BJ (cell line): ENCODE results near the gene HNRNPC. TPM values are rescaled to one million over a fixed set of nuclear protein-coding genes. Genes with fewer than 3 reads are reported as not detected.

Experiments used
- CTCF ChIA-PET: fragments of 350-600 bp; formaldehyde crosslinking; extraction: SDS; loops from one replicate; lab custom pipeline; 2021; ENCODE audit warnings: antibody characterized with exemption, inconsistent platforms; lab: Yijun Ruan, JAX
- POLR2A ChIA-PET: fragments of 300-600 bp; sonication (Branson Sonifier 250); formaldehyde crosslinking; extraction: SDS; loops from one replicate; lab custom pipeline; 2021; ENCODE audit warnings: antibody characterized with exemption; lab: Charles Lee
- DNase-seq: peaks from one replicate; pipeline ENCODE4 v3.0.0-alpha.2; 2011; ENCODE audit warnings: low read depth
- H3K27me3 ChIP-seq: 2 replicates; pipeline ENCODE4 v1.6.0; 2011; ENCODE audit warnings: low read length; ENCODE audit not compliant: control insufficient read depth, insufficient read depth
- H3K36me3 ChIP-seq: 2 replicates; pipeline ENCODE4 v1.5.1; 2011; ENCODE audit warnings: low read length; ENCODE audit not compliant: control insufficient read depth, insufficient read depth
- H3K4me3 ChIP-seq: 2 replicates; pipeline ENCODE4 v1.5.1; 2011; ENCODE audit warnings: low read depth, mild to moderate bottlenecking, control low read depth, low read length
- polyA plus RNA-seq: library from polyadenylated mRNA; depleted of rRNA; stranded (reverse); fragments of >200 nt; gene quantifications from 2 replicates; pipeline ENCODE4 v1.2.3, GENCODE V29; 2011
- TF ChIP-seq, protein P1 (sequence below): IDR thresholded peaks from 2 replicates; pipeline ENCODE4 v1.5.1; 2011; ENCODE audit warnings: low read depth, mild to moderate bottlenecking, control low read depth, inconsistent platforms, low read length, moderate library complexity; ENCODE audit not compliant: insufficient read depth

HNRNPC gene
- polyA plus RNA-seq, 1 experiment = 540 TPM

DNA sequence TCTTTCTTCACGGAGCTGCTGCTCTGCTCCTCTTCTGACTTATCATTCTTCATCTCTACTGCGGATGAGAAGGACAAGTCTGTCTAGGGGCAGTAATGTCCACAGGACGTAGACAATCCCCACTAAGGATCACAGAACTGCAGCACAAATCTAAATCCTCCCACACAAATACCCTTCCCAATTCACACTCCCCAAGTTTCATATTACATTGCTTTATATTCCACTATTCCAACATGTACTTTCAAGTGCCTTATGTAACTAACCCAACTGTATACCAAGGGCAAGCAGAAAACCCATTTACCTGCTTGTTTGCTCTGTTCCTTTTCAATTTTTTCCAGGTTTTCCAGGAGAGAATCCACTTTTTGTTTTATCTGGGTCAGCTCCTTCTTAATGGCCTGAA is 57.7 kb downstream of the HNRNPC start:
- Histone ChIP-seq H3K27me3 (no peaks in the 10 kb centered on the region), H3K4me3 (no peak overlapping the region), H3K36me3 (peaks cover 18% of the 10 kb centered on the region)
- no peak for DNase-seq
- TF ChIP-seq, protein P1, sequence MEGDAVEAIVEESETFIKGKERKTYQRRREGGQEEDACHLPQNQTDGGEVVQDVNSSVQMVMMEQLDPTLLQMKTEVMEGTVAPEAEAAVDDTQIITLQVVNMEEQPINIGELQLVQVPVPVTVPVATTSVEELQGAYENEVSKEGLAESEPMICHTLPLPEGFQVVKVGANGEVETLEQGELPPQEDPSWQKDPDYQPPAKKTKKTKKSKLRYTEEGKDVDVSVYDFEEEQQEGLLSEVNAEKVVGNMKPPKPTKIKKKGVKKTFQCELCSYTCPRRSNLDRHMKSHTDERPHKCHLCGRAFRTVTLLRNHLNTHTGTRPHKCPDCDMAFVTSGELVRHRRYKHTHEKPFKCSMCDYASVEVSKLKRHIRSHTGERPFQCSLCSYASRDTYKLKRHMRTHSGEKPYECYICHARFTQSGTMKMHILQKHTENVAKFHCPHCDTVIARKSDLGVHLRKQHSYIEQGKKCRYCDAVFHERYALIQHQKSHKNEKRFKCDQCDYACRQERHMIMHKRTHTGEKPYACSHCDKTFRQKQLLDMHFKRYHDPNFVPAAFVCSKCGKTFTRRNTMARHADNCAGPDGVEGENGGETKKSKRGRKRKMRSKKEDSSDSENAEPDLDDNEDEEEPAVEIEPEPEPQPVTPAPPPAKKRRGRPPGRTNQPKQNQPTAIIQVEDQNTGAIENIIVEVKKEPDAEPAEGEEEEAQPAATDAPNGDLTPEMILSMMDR = no peak
- ChIA-PET POLR2A (no interaction called here), CTCF (no interaction called here)

DNA sequence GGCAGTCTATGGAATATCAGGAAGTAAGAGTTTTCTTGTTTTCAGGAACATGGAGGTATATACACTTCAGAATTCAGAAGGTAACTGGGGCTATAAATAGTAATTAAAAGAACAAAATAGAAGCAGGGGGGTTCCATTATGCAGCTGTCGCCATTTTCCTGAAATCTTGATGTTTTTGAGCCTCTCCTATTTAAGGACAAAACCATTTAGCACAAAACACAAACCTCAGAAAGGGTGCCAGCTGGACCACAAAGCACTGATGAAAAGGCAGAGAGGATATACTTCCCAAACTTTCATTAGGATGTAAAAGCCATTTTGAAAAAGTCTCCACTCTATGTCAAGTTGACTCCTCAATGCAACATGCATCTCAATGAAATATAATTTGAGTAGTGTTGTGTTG is 59.2 kb downstream of the HNRNPC start:
- Histone ChIP-seq H3K36me3 (peaks cover 18% of the 10 kb centered on the region), H3K27me3 (no peaks in the 10 kb centered on the region), H3K4me3 (no peak overlapping the region)
- DNase-seq = no peak
- TF ChIP-seq, protein P1 = no peak
- POLR2A ChIA-PET = no interaction called here
- CTCF ChIA-PET = no interaction called here

DNA sequence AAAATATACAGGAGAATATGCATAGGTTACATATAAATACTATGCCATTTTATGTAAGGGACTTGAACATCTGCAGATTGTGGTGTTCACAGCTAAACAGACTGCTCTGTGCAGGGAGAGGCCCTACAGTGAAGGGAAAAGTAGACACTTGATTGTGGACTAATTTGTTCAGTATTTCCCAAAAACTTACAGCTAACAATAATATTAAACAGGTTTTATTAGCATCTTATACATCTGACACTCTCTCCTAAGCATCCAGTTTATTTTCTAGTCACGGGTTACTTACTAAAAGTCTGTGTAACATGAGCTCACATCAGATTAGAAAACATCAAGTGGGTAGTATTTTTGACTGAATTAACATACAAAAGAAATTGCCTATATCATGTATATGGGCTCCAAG is 60.1 kb downstream of the HNRNPC start:
- no peak for DNase-seq
- peaks cover 21% of the 10 kb centered on the region for H3K36me3 ChIP-seq
- TF ChIP-seq, protein P1 = no peak
- CTCF ChIA-PET = no interaction called here
- H3K27me3 ChIP-seq = no peaks in the 10 kb centered on the region
- no peak overlapping the region for H3K4me3 ChIP-seq
- POLR2A ChIA-PET = no interaction called here

DNA sequence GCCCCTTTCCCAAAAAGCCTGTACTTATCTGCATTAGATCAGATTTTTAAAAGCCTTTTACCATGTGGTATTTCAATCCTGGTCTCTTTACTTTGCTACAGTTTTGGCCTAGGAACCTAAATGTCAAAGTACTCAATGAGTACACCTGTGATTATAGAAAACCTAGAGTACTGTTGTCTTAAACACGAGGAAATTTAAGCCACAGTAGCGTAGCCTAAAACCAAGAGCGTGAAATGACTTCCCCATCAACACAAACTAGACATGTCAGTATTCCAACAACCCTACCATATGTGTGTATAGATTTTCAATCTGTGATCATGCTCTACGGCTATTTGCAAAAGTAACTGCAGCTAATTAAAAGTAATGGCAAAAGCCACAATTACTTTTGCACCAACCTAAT is 60.7 kb downstream of the HNRNPC start:
- Histone ChIP-seq H3K4me3 (no peak overlapping the region), H3K36me3 (peaks cover 21% of the 10 kb centered on the region), H3K27me3 (no peaks in the 10 kb centered on the region)
- ChIA-PET CTCF (no interaction called here), POLR2A (no interaction called here)
- DNase-seq = no peak
- TF ChIP-seq, protein P1 = no peak

DNA sequence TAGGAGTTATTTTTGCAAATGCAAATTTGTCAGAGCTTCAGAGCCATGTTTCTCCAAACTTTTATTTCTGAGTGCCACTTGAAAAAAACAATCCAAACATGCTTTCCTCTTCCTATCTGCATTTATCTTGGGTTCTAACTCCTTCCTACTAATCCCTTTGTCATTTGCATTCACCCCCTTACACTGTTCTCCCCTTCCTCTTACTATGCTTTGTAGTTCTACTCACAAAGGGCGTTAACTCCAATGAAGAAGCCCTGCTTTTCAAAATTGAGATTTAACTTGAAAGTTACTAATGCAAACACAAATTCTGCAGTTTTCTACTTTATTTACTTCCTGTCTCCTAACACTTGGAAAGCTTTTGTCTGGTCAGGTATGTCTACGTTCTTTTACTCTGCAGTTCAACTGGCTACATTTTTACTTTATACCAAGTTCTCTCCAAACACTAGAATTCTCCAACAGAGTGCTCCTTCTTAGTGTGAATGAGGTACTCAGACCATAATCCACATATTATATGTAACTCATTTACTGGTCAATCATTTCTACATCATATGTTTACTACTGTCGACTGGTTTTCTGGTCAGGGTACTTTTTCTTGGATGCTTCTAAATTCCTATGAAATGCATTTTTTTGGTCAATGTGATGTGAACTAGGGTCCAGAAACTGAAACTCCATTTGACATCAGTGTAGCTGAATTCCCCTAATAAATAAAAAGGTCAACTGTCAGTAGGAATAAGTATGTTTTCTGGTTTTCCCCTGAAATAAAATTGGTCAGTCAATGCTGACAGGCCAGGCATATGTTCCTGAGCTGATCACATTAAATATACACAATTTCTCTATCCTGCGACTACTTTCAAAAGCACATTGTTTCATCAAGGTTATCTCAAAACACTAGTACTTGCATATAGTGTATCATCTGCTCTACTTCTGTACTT is 62.2 kb downstream of the HNRNPC start:
- Histone ChIP-seq H3K4me3 (no peak overlapping the region), H3K36me3 (peaks cover 14% of the 10 kb centered on the region), H3K27me3 (no peaks in the 10 kb centered on the region)
- ChIA-PET POLR2A (no interaction called here), CTCF (interaction anchor here (0.6 kb wide), 1 partner anchor 41 kb away, joined by 3 read pairs; no protein-coding TSS in a partner anchor)
- TF ChIP-seq, protein P1 = no peak
- no peak for DNase-seq
